GM19240 (cell line): ENCODE data around the gene LHX6.

Experiments
- DNase-seq: peaks from one replicate; pipeline ENCODE4 v3.0.0; 2011; ENCODE audit warnings: low spot score; ENCODE audit not compliant: insufficient read length

Gene LHX6

DNA sequence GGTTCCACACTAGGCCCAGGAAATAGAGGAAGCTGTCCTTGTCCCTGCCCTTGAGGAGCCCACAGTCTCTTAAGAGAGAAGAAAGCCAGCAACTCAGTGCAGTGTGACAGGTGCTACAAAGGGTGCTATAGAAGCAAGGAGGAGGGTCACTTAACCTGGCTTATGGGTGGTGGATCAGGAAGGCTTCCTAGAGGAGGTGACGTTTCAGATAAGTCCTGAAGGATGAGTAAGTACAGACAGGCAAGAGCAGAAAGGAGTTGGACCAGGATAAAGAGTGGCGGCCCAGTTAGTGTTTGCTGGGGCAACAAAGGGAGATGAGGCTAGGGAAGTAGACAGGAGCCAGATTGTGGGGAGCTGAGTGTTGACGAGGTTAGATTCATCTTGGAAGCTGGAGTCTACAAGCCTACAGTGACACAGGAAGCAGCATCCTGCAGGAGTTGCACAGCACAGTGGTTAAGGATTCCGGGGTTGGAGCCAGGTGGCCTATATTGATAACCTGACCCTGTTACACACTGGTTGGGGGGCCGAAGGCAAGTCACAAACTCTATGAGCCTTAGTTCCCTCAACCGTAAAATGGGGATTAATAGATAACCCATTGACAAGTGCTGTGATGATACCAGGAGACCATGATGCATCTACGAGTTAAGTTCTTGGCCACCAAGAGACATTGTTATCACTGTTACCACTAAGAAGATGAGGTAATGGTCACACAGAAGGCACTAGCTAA lies 5.4 kb upstream of the LHX6 start:
- DNase-seq, result no peak

DNA sequence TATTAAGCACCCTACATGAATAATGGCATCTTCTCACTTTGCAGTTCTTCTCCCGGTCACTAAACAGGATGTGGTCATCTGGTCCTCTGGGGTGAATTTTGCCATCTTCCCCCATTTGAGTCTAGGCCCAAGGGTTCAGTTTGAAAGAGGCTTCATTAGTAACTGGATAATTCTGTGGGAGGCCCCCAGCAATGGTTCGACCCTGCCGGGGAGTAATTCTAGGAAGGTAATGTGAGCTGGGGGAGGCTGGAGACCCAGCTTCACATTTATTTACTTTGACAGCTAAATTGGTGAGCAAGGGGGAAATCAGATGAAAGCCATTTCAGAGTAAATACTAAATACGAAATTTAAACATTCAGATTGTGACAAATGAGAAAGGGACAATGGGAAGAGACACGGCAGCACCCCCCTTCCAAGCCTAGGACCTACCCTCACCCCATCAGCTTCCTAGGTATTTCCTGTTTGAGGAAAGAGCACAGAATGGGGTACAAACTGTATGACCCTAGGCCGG lies 4.1 kb upstream of the LHX6 start:
- DNase-seq, result no peak

GRCh38 chr9:122229485-122229837 lies 704 bp upstream of the LHX6 start:
- DNase-seq, result no peak

DNA sequence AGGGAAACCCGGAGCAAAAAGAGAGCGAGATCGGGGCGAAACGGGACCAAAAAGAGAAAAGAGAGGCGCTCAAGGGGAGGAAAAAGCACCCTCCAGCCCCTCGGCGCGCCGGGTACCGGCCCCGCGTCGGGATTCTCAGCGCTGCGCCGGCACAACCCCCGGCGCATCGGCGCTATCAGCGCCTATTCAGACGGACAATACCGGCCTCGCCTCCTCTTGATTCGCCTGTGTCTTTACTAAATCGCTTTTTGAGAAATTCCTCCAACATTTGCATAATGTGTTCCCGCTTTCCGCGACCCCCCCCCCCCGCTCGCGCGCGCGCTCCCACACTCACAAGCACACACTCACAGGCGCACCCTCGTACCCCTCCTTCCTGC lies 578 bp downstream of the LHX6 start:
- DNase-seq, result no peak

DNA sequence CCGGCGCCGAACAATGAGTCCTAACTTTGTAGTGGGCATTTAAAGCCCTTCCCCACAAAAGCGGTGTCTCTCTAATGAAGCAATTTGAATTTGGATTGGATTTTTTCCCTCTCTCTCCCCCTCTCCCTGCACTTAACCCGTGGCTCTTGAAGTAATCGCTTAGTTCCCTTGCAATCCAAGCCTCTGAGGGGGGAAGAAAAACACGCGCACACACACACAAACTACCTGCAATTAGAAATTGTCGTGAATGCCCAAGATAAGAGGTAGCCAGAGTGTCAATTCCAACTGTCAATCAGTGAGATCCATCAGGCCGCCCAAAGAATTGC lies 1.2 kb downstream of the LHX6 start:
- no peak for DNase-seq

GRCh38 chr9:122226758-122227574 lies 1.8 kb downstream of the LHX6 start:
- no peak for DNase-seq

DNA sequence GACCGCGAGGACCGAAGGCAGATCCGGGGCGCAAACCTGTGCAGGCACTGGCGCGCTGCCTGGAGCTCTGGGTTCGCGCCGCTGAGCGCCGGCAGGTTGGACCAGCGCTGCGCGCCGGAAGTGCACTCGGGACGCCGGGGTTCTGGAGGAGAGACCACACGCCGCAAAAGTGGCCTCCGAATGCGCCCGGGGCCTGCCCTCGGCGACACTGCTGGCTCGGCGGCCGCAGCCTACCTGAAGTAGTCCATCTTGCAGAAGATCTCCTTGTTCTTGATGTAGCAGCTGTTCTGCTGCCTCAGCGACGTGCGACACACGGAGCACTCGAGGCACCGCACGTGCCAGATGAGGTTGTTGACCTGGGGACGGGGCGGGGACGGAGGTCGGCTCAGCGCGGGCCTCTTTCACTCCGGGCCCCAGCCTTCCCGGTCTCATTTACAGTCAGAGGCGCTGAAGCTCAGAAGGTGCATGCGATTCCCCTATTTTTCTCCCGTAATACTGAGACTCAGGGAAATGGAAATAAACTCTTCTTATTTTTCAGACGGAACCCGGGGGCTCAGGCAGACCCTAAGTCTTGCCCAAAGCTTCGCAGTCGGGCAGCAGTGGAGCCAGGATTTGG lies 2.5 kb downstream of the LHX6 start:
- no peak for DNase-seq

- DNase-seq, result no peak
These were observed 3.2 kb downstream of the LHX6 start for GRCh38 chr9:122225312-122226141.

DNA sequence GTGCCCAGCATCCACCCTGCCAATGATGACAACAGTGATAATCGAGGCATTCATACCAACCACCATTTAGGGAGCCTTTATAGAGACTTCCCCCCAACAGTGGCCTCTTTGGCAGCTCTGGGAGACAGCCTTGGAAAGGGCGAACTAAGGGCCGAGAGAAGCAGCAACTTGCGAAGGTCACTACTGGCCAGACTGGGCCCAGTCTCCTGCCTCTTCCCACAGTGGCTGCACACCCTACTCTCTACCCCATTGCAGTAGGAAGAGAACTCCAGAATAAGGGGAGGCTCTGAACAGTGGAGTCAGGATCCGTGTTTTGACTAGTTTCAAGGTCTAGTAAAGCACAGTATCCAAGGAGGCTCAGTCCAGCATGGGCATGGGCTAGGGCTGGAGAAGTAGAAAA lies 5.3 kb downstream of the LHX6 start:
- DNase-seq, result no peak

DNA sequence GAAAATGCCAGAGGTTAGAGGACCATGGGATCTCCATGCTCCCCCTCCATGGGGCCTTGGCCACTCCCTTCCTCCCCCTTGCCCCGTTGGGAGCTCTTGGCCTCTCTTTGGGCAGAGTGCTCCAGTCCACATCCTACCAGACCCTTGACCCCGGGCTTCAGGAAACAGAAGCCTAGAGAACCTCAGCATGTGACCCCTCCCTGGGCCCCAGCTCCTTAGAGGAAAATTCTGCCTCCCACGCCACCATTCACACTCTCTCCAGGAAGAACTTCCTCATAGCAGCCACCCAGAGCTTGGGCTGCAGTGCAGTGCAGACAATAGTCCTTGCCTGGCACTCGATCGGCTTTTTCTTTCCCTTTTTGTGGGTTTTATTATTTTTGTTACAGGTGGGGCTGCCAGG lies 6.0 kb downstream of the LHX6 start:
- no peak for DNase-seq

DNA sequence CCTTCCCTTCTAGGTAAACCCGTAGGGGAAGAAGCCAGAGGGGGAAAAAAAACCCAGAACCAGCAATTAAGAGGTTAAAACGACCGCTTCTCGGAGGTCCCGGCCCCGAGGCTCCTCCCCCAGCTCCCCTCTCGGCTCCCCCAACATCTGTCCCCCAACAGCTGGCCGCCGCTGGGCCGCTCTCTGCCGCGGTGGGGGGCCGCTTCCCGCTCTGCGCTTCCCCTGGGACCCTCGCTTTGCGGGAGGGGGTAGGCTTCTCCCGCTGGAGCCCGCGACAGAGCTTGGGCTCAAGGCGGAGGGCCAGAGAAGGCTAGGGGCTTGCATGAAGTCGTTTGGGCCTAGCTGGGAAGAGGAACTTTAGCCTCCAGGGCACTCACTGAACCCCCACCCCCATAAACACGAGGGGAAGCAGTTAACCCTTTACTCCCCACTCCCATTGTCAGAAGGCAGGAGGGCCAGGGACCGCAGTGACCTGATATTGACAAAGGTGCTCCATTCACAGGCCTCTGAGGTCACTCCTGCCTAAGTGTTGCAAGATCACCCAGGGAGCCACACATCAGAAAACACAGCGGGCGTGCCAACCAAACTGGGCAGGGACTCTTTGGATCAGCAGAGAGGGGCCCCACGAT lies 7.5 kb downstream of the LHX6 start:
- DNase-seq, result no peak

- no peak for DNase-seq
These were observed 8.0 kb downstream of the LHX6 start for GRCh38 chr9:122220673-122221182.

DNA sequence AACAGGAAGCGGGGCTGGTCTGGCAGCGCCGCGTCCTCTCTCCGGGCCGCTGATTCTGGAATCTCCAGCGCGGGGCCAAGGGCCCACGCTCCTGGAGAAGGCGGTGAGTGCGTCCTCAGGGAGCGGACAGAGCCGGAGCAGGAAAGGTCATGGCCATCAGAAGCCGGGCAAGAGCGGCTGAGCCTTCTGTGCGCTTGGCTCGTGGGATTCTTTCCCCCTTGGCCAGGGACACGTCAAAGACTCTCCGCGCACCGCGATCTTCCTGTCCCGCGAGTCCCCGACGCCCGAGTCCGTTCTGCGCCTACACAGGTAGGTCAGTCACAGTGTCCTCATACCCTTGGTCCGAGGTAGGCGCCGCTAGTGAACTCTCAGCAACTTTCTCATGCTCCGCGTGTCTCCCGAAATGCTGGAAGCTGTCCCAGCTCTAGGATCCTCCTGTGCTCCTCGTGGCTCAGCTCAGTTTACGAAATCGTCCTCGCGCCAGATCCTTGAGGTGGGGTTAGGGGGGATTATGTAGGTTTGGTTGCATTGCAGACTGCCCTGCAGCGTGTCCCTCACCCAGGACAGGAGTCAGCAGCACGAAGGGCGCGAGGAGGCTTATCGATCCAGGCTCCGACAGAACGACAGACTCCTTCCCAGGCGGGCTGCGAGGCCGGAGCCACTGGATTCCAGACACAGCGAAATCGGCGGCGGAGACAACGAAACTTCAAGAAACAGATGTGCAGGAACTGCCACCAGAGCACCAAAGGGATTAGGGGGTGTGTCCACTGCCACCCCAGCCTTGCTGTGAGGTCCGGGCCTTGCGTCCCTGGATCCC lies 8.7 kb downstream of the LHX6 start:
- no peak for DNase-seq

DNA sequence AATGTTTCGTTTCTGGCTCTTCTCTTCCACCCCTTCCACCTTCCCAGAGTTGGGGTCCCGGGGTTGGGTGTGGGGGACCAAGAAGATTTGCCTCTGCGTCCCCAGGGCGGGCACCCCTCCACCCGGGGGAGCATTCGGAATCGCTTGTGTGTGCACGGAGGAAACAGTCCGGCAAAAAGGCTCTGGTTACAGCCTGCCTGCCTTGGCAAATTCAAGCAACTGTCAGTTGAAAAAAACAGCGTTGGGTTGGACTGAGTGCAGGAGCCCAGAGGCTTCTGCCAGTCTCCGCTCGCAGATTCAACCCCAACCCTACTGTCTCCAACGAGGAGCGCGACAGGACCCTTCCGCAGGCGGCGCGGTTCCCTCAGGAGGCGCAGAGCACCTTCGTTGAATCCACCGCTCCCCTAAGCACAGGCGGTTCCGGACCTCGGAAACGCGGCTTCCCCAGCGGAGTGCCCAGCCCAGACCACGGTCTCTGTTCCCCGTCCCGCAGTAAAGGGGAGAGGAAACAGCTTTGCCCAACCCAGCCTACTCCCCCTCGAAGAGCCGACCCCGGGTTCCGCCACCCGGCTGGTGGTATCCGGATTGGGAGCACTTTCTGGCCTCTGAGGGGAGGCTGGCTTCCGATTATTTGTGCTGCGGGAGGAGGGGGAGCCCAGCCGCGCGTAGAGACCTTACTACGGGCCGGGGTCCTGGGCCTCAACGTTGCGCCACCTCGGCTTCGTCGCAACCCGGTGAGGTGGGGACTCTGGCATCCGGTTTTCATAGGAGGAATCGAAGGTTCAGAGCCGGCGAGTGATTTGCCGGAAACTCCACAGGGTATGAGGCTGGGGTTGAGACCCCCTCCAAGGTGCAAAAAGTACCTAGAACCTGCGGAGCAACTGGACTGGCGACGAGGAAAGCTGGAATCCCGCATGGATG lies 9.6 kb downstream of the LHX6 start:
- DNase-seq, result no peak

DNA sequence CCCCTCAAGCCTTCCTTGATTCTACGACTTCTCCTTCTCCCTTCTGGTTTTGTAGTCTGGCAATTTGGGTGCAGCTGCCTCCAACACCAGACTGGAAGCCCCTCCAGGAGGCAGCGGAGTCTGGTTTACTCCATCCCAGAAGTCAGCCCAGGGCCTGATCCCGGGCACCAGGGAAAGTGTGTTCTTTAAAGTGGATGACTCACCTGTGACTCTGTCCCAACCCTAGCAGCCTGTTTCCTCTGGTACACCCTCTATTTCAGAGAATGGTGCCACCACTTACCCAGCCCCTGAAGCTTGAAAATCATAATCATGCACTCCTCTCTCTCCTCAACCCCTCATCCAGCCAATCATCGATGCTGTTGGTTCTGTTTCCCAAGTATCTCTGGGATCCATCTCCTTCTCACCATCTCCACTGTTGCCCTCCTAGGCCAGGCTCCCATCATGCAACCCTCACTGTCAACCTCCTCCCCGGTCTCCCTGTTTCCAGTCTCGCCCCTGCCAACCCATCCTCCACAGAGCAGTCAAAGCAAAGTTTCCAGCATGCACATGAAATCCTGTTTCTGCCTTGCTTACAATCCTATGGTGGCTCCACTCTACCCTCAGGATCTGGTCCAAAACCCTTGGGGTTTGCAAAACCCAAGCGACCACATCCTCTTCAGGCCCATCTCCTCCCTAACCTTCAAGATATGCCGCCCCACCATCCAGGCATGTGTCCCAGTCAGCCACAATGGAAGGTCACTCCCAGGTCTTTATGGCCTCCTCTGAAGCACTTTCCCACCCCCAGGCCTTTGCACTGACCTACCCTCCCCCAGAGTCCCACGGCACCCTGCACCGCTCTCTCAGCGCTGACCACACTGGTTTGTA lies 10.5 kb downstream of the LHX6 start:
- no peak for DNase-seq

DNA sequence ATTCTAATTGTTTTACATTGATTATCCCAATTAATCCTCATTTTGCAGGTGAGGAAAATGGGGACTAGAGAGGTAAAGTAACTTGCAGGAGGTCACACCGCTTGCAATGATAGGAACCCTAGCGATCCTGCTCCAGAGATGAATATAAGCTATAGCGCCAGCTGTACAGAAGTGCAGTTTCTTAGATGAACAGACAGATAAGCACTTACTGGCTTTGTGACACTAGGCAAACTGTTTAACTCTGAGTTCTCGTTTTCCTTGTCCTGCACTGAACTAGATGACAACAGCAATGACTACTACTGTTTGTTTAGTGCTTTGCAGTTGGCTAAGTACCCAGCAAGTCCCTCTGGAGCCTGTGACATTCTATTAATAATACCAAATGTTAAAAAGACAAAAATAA lies 11.1 kb downstream of the LHX6 start:
- no peak for DNase-seq

GRCh38 chr9:122216798-122217418 lies 11.8 kb downstream of the LHX6 start:
- no peak for DNase-seq
